GM19351 (cell line): Measurements from ENCODE around the gene H3-3A.

Experiments used
- ATAC-seq: cut with Tn5 transposase; IDR thresholded peaks from one replicate; pipeline ENCODE4 v1.9.1; 2021; ENCODE audit warnings: mild to moderate bottlenecking, moderate library complexity; ENCODE audit not compliant: unreplicated experiment

H3-3A gene

GRCh38 chr1:226110249-226111097 lies 48.0 kb downstream of the H3-3A start:
- peak; percentile 74 for ATAC-seq

- no peak for ATAC-seq
These were observed 48.8 kb downstream of the H3-3A start for GRCh38 chr1:226111098-226111882.

GRCh38 chr1:226111883-226112261 lies 49.4 kb downstream of the H3-3A start:
- ATAC-seq: no peak

GRCh38 chr1:226112626-226113025 lies 50.1 kb downstream of the H3-3A start:
- ATAC-seq: no peak

- no peak for ATAC-seq
These were observed 54.2 kb downstream of the H3-3A start for GRCh38 chr1:226116673-226117072.

GRCh38 chr1:226117330-226117729 lies 54.8 kb downstream of the H3-3A start:
- ATAC-seq: no peak

- no peak for ATAC-seq
These were observed 55.8 kb downstream of the H3-3A start for GRCh38 chr1:226118357-226118756.

- ATAC-seq: no peak
These were observed 56.7 kb downstream of the H3-3A start for GRCh38 chr1:226119169-226119568.

- ATAC-seq: no peak
These were observed 57.9 kb downstream of the H3-3A start for GRCh38 chr1:226120398-226120797.

GRCh38 chr1:226121049-226121586 lies 58.6 kb downstream of the H3-3A start:
- ATAC-seq: no peak
